Smooth muscle cell (in vitro differentiated cells): Measurements from ENCODE around the gene TRIM10. TPM values are rescaled to one million over a fixed set of nuclear protein-coding genes. Genes with fewer than 3 reads are reported as not detected.

Source experiments
- DNase-seq: peaks from one replicate; lab custom pipeline; 2025; ENCODE audit not compliant: unreplicated experiment; lab: John Stamatoyannopoulos, UW
- H2AFZ ChIP-seq: fragments of 200-600 bp; sonication (generic); 2 replicates; pipeline ENCODE4 v1.6.0; 2016; ENCODE audit warnings: antibody characterized with exemption, low read depth, mild to moderate bottlenecking
- H3F3A ChIP-seq: fragments of 200-600 bp; sonication (generic); 2 replicates; pipeline ENCODE4 v1.6.0; 2017; ENCODE audit warnings: antibody characterized with exemption, low read depth
- H3K27ac ChIP-seq: fragments of 200-600 bp; sonication (generic); 2 replicates; pipeline ENCODE4 v1.5.1; 2016; ENCODE audit warnings: low read depth, mild to moderate bottlenecking
- H3K27me3 ChIP-seq: fragments of 200-600 bp; sonication (generic); 2 replicates; pipeline ENCODE4 v1.6.1; 2016; ENCODE audit warnings: low read depth, mild to moderate bottlenecking
- H3K36me3 ChIP-seq: fragments of 200-600 bp; sonication (generic); 2 replicates; pipeline ENCODE4 v1.5.1; 2016; ENCODE audit warnings: low read depth
- H3K4me1 ChIP-seq: fragments of 200-600 bp; sonication (generic); 2 replicates; pipeline ENCODE4 v1.5.1; 2016; ENCODE audit warnings: low read depth
- H3K4me2 ChIP-seq: fragments of 200-600 bp; sonication (generic); 2 replicates; pipeline ENCODE4 v1.6.0; 2016; ENCODE audit warnings: mild to moderate bottlenecking
- H3K4me3 ChIP-seq: fragments of 200-600 bp; sonication (generic); 2 replicates; pipeline ENCODE4 v1.5.1; 2016; ENCODE audit warnings: mild to moderate bottlenecking
- H3K79me2 ChIP-seq: fragments of 200-600 bp; sonication (generic); 2 replicates; pipeline ENCODE4 v1.6.0; 2016; ENCODE audit warnings: low read depth, mild to moderate bottlenecking
- H3K9ac ChIP-seq: fragments of 200-600 bp; sonication (generic); 2 replicates; pipeline ENCODE4 v1.6.0; 2016; ENCODE audit warnings: low read depth
- H3K9me3 ChIP-seq: fragments of 200-600 bp; sonication (generic); replicated peaks from 2 replicates; pipeline ENCODE4 v1.5.1; 2016; ENCODE audit warnings: low read depth
- H4K20me1 ChIP-seq: fragments of 200-600 bp; sonication (generic); 2 replicates; pipeline ENCODE4 v1.6.0; 2016; ENCODE audit warnings: low read depth
- WGBS: methylation state at CpG from one replicate; pipeline ENCODE4 v1.1.7; 2016; ENCODE audit warnings: low lambda C conversion rate; 5-methylcytosine and 5-hydroxymethylcytosine counted together
- polyA plus RNA-seq: library from polyadenylated mRNA; unstranded; fragments of >200 nt; fragmentation: Nextera tagmentation; extraction: Ambion mirVana; gene quantifications from 2 replicates; pipeline ENCODE4 v1.2.1, GENCODE V29; 2016
- total RNA-seq: library from RNA; depleted of rRNA; stranded (reverse); fragments of >200 nt; gene quantifications from 2 replicates; pipeline ENCODE4 v1.2.3, GENCODE V29; 2014
- TF ChIP-seq, protein P1 (sequence below): fragments of 200-600 bp; sonication (generic); IDR thresholded peaks from 2 replicates; pipeline ENCODE4 v1.5.1; 2017; ENCODE audit warnings: borderline replicate concordance, mild to moderate bottlenecking, antibody characterized with exemption; ENCODE audit not compliant: insufficient read depth, poor library complexity, severe bottlenecking

The TRIM10 gene
- total and polyA plus RNA-seq, 2 experiments from 2014 or later, result not detected

DNA sequence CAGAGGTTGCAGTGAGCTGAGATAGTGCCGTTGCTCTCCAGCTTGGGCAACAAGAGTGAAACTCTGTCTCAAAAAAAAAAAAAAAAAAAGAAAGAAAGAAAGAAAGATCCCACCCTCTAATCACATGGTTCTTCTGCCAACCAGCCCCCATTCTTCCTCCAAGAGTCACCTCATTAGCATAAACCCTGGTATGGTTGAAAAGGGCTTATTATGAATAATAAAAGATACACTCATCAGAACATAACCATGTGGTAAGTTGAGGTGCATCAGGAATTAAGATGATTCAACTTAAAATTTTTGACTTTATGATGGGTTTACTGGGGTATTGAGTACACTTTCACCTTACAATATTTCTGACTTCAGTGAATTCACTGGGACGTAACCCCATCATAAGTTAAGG, 25.9 kb downstream of the TRIM10 start:
- no peak overlapping the region for H3K4me3 ChIP-seq
- H3K79me2 ChIP-seq, result no peaks in the 10 kb centered on the region
- H4K20me1 ChIP-seq, result no peaks in the 10 kb centered on the region
- TF ChIP-seq, protein P1, sequence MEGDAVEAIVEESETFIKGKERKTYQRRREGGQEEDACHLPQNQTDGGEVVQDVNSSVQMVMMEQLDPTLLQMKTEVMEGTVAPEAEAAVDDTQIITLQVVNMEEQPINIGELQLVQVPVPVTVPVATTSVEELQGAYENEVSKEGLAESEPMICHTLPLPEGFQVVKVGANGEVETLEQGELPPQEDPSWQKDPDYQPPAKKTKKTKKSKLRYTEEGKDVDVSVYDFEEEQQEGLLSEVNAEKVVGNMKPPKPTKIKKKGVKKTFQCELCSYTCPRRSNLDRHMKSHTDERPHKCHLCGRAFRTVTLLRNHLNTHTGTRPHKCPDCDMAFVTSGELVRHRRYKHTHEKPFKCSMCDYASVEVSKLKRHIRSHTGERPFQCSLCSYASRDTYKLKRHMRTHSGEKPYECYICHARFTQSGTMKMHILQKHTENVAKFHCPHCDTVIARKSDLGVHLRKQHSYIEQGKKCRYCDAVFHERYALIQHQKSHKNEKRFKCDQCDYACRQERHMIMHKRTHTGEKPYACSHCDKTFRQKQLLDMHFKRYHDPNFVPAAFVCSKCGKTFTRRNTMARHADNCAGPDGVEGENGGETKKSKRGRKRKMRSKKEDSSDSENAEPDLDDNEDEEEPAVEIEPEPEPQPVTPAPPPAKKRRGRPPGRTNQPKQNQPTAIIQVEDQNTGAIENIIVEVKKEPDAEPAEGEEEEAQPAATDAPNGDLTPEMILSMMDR, result no peak
- H3K9me3 ChIP-seq, result no peaks in the 10 kb centered on the region
- no peak overlapping the region for H3K9ac ChIP-seq
- H3K4me2 ChIP-seq, result no peak overlapping the region
- peaks cover 80% of the 10 kb centered on the region for H3K27me3 ChIP-seq
- 85% methylated on average over 1 of the region's 2 CpGs for WGBS
- H3K36me3 ChIP-seq, result no peaks in the 10 kb centered on the region
- H3K27ac ChIP-seq, result no peak overlapping the region
- H3F3A ChIP-seq, result no peaks in the 10 kb centered on the region
- no peak for DNase-seq
- no peaks in the 10 kb centered on the region for H3K4me1 ChIP-seq
- no peak overlapping the region for H2AFZ ChIP-seq

DNA sequence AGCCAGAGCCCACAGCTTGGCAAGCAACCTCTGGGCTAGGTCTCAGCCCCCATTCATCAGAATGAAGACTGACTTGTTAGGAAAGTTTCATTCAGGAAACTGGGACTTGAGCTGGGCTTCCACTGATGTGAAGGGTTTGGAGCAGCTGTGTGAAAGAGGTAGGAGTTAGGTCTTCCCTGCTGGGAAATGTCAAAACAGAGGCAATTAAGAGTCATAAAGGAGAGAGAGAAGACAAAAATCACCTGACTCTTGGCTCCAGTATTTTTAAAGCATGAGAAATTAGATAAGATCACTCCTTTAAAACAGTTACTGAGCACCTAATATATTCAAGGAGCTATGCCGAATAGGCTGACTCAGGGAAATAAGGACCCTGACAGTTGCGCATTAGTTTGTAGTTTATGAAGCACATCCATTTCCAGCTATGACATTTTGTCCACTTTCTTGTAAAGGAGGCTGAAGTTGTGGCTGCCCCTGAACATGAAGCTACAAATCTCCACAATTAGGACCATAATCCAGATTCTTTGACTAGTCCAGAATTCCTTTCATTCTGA, 29.0 kb downstream of the TRIM10 start:
- no peaks in the 10 kb centered on the region for H4K20me1 ChIP-seq
- no peaks in the 10 kb centered on the region for H3K9me3 ChIP-seq
- TF ChIP-seq, protein P1, result no peak
- 81% methylated on average over 2 of the region's 2 CpGs for WGBS
- no peaks in the 10 kb centered on the region for H3K4me1 ChIP-seq
- no peak overlapping the region for H3K4me3 ChIP-seq
- no peak overlapping the region for H3K9ac ChIP-seq
- peaks cover 93% of the 10 kb centered on the region for H3K27me3 ChIP-seq
- no peak overlapping the region for H2AFZ ChIP-seq
- H3K4me2 ChIP-seq, result no peak overlapping the region
- DNase-seq, result no peak
- no peak overlapping the region for H3K27ac ChIP-seq
- no peaks in the 10 kb centered on the region for H3K79me2 ChIP-seq
- H3K36me3 ChIP-seq, result no peaks in the 10 kb centered on the region
- no peaks in the 10 kb centered on the region for H3F3A ChIP-seq

DNA sequence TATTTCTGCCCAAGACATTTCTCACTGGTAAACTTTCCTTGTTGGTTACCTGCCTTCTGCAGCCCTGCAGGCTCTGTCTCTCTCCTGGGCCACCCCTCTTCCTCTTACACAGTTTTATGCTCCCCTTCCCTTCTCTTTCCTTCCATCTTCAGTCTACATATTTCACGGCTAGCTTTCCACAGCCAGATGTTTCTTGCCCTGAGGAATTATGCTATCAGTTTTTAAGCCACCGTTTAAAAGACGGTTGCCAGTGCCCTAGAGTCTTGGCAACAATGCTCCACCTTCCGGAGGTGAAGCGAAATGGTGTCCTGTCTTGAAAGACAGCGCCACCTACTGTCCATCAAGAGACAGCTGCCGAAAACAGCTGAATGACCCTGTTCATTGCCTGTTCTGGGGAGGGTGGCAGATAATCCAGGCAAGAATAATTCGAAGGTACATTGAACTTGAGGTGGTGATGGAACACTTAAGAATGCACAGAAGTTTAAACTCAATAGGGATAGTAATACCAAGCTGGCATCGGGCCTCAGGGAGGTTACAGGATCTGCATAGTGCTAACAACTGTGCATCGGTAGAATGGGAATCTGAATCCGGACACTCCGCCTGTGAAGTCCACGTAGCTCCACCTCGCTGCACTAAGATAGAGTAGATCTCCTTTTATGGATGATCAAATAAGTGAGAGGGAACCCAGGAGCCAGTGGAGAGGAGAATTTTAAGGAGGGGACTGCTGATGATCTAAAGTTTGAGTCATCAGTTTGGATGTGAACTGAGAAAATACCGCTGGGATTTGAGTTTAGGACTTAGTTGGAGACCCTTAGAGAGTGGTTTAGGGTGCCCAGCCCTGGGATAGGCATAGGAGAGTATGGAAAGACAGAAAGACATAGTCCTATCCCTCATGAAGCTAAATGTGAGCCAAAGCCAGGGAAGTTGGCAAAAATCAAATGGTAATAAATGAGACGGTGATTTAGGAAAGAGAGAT, 29.8 kb downstream of the TRIM10 start:
- Histone ChIP-seq H3K4me2 (no peak overlapping the region), H3K79me2 (no peaks in the 10 kb centered on the region), H4K20me1 (no peaks in the 10 kb centered on the region), H3K27ac (no peak overlapping the region), H3F3A (no peaks in the 10 kb centered on the region), H3K27me3 (peaks cover 96% of the 10 kb centered on the region), H3K4me3 (no peak overlapping the region), H3K36me3 (no peaks in the 10 kb centered on the region), H3K9ac (no peak overlapping the region), H3K9me3 (no peaks in the 10 kb centered on the region), H2AFZ (no peak overlapping the region), H3K4me1 (no peaks in the 10 kb centered on the region)
- 38% methylated on average over 16 of the region's 16 CpGs for WGBS
- DNase-seq, result no peak
- TF ChIP-seq, protein P1, result peak; percentile 93
